GM12875 (cell line): ENCODE measurements around the gene TARBP2.

ENCODE experiments used
- H3K4me3 ChIP-seq: one replicate; pipeline ENCODE4 v1.5.1; 2011; ENCODE audit warnings: low read depth, low read length, control low read depth
- CTCF ChIP-seq: IDR thresholded peaks from 2 replicates; pipeline ENCODE4 v1.5.1; 2011; ENCODE audit warnings: low read depth, mild to moderate bottlenecking, control low read depth, inconsistent platforms, low read length, moderate library complexity, borderline replicate concordance; ENCODE audit not compliant: insufficient read depth

The TARBP2 gene

GRCh38 chr12:53486736-53487487 lies 14.2 kb upstream of the TARBP2 start:
- no peak overlapping the region for H3K4me3 ChIP-seq
- no peak for TF ChIP-seq CTCF

DNA sequence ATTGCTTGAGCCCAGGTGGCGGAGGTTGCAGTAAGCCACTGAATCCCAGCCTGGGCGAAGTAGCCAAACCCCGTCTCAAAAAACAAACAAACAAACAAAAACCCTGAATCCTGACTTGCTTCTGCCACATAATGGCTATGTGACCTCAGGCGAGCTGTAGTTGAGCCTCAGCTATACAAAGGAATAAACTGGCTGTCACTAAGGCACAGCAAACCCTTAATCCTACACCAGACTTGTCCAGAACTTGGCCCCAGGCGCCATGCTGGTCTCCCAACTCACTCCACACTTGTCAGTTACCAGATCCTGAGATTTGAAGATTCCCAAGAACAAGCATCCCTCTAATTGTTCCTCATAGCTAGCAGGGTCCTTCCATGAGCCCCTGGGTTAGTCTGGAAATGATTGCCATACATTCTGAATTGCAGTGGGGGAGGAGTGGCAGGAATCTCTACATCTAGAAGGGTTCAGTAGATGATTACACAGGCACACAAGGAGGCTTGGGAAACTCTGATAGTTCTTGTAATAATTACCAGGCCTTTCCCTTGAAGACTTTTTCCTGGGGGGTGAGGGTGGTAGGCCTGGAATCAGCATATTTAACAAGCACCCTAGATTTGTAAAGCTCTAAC lies 11.7 kb upstream of the TARBP2 start:
- H3K4me3 ChIP-seq, result no peak overlapping the region
- no peak for TF ChIP-seq CTCF

DNA sequence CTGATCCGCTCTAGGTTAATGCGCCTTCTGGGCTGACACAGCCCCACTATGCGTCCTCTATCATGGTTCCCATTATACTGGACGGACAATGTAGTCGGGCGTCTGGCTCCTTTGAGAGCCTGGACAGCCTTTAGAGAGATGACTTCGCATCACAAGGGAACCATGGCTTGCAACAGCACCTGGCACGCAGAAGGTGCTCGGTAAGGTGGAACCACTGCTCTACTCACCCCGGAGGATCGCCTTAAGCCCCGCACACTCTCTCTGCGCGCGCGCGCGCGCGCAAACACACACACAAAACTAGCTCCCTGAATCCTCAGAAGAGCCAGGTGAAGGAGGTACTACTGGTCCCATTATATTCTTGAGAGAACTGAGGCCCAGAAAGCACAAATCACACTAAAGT lies 8.9 kb upstream of the TARBP2 start:
- no peak for TF ChIP-seq CTCF
- H3K4me3 ChIP-seq, result no peak overlapping the region

DNA sequence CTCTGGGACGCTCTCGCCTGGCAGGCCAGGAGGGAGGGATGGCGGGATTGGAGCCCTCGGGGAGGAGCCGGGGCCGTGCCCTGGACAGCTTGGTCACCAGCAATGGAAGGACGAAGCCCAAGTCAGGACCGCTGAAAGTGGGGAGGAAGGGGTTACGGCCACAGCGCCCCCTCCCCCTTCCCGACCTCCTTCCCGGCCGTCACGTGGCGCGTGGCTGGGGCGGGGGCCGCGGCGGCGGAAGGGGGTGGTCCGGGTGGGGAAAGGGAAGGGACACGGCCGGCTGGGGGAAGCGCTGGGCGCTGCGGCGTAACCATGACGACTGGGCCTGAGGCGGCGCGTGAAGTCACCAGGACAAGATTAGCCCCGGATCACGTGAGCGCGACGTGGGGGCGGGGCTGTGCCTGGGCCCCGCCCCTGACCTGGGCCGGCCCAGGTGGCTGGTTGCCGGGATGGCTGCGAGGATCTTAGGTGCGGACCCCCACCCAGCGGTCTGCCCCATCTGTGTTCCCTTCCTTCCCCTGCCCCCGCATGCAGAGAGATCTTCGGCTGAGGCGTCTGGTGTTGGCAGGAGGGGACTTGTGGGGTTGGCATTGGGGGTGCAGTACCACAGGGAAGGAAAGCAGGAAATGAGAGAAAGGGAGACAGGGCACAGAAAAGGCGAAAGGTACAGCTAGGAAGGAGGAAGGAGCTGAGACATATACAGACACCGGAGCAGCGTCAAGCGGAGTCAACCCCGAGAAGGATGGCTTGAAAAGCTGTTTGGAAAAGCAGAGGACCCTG lies 8.1 kb upstream of the TARBP2 start:
- H3K4me3 ChIP-seq, result peak overlapping the region; percentile 49
- no peak for TF ChIP-seq CTCF

DNA sequence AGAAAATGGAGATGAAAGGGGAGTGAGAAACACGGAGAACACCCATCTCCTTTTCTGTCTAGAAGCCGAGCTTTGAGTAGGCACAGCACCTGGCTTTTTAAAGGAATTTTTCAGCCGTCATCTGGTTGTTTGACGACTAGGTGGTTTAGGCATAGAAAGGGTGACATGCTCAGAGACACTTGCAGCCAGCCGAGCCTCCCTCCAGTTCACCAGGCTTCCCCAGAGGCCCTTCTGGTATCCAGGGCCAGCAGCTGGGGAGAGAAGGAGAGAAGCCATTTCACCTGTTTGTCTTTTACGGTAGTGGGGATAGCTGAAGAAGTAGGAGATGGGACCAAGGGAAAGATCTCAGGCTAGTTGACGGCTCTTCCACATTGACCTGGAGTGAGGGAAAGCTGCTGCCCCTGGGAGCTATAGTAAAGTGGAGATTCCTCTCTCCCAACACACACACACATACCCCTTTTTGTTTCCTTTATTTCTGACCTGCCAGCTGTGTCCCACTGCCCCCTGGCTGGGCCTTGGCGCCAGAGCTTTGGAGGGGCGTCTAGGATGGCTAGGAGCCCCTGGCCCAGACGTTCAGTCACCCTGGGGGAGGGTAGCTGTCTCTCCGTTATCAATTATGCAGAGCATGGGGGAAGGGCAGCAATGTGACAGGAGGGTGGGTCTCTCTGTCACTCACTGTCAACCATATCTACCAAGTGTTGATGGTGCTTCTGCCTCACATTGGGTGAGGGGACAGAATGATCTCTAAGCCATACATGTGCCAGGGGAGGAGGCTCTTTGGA lies 7.3 kb upstream of the TARBP2 start:
- no peak for TF ChIP-seq CTCF
- peak overlapping the region; percentile 49 for H3K4me3 ChIP-seq

DNA sequence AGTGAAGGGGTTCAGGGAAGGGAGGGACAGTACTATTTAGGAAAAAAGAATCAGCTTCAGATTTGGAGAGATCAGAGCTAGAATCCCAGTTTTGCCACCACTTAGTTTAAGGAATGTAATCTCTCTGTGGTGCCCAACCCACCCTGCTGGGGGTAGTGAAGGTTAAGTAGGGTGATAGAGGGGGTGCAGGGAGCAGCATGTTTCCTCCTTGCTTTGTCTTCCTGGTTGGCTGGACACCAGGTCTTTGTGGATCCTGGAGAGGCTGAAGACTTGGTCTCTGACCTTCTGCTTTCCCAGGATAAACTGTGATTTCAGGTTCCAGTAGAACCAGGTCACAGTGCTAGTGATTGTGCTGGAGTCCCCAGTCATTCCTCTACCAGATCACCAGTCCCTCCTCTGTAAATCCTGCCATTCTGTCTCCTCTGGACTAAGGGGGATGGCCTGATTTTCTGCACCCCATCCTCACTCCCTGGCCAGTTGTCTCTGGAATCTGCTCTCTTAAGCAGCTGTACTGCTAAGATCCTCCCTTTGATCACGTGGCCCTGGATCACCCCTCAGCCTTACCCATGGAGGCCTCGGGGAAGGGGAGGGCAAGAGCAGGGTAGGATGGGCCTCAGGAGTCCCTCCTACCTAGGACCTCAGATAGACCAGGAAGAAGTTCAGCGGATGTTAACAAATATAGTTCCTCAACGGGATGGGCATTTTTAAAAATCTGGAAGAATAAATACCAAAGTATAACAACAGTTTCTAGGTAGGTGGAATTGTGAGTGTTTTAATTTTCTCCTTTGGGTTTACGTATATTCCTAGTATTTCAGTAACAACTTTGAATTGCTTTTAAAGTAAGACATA lies 5.0 kb upstream of the TARBP2 start:
- TF ChIP-seq CTCF, result no peak
- H3K4me3 ChIP-seq, result no peak overlapping the region
